Esophagus muscularis mucosa (tissue), 4 donors: ENCODE measurements around the gene ALG8.

ENCODE experiments used
- EP300 ChIP-seq: sonication (generic); formaldehyde crosslinking; IDR thresholded peaks from one replicate; pipeline ENCODE4 v1.6.1; 2017; ENCODE audit warnings: antibody characterized with exemption
- POLR2A ChIP-seq: fragments of 450-650 bp; IDR thresholded peaks from one replicate; pipeline ENCODE4 v1.6.1; 2017; ENCODE audit warnings: antibody characterized with exemption, moderate library complexity, mild to moderate bottlenecking, low read depth
- POLR2AphosphoS5 ChIP-seq, 2 donors: sonication (generic); formaldehyde crosslinking; IDR thresholded peaks; one replicate each; pipeline ENCODE4 v1.6.1; 2017; ENCODE audit warnings: antibody characterized with exemption in 2 of 2
- TF ChIP-seq, protein P1 (sequence below), 3 experiments: fragments of 200-600 bp in 2 of 3; fragments of 450-650 bp in 1 of 3; sonication (generic) in 2 of 3; IDR thresholded peaks; one replicate each; pipeline ENCODE4 v1.5.1; 2017 to 2019; ENCODE audit warnings: antibody characterized with exemption in 3 of 3, mild to moderate bottlenecking in 2 of 3, moderate library complexity in 1 of 3

DNA sequence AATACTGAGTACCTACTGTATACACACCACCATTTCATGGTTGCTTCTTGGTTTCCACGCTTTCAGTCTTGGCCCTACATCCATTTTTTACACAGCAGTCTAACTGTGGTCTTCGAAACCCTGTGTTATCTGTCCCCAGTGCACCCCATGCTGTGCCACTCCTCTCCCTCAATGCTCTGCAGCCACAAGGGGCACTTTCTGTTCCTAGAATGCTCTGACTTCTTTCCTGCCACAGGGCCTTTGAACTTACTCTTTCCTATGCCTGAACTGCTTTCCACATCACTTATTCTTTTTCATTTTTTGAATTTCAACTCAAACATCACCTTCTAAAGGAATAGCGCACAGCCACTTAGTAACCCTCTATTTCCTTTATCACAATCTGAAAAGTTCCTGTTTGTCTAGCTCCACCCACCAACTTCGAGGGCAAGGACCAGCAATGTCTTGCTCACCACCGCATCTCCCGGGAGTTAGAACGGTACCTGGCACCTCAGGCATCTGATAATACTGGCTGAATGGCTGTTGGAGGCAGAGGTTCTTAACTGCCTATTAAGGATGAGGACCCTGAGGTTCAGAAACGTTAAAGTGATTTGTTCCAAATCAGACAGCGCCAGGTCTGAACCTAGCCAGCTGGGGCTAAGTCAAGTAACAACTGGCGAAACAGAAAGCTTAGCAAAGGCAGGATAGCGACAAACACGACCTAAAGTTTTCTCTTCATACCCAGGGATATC is 568 bp downstream of the ALG8 start:
- TF ChIP-seq POLR2A (no peak), POLR2AphosphoS5 (IDR thresholded peaks at IDR 0.05) (no peak), EP300 (no peak)
- TF ChIP-seq, protein P1, sequence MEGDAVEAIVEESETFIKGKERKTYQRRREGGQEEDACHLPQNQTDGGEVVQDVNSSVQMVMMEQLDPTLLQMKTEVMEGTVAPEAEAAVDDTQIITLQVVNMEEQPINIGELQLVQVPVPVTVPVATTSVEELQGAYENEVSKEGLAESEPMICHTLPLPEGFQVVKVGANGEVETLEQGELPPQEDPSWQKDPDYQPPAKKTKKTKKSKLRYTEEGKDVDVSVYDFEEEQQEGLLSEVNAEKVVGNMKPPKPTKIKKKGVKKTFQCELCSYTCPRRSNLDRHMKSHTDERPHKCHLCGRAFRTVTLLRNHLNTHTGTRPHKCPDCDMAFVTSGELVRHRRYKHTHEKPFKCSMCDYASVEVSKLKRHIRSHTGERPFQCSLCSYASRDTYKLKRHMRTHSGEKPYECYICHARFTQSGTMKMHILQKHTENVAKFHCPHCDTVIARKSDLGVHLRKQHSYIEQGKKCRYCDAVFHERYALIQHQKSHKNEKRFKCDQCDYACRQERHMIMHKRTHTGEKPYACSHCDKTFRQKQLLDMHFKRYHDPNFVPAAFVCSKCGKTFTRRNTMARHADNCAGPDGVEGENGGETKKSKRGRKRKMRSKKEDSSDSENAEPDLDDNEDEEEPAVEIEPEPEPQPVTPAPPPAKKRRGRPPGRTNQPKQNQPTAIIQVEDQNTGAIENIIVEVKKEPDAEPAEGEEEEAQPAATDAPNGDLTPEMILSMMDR (IDR thresholded peaks at IDR 0.05) = no peak
